HepG2 (cell line): ENCODE data around the gene KIF19. TPM values are rescaled to one million over a fixed set of nuclear protein-coding genes. Genes with fewer than 3 reads are reported as not detected.
A peak's percentile ranks its signal among the peaks of the same experiment; 100 is the strongest.

Source experiments
- ATAC-seq: fragments of 200-7000 bp; cut with Tn5 transposase; 3 replicates; pipeline ENCODE4 v1.9.1; 2020; ENCODE audit warnings: mild to moderate bottlenecking, moderate library complexity
- BruUV-seq: library from RNA; stranded (reverse); fragments of 400-500 nt; replicated peaks from 2 replicates; lab custom pipeline; 2021; lab: Mats Ljungman, UMichigan
- CTCF ChIA-PET: fragments of 300-600 bp; formaldehyde crosslinking; extraction: SDS; loops from one replicate; lab custom pipeline; 2021; ENCODE audit warnings: low total read pairs, inconsistent platforms, low intra/inter-chr PET ratio; lab: Yijun Ruan, JAX
- POLR2A ChIA-PET: fragments of 350-600 bp; sonication (Branson Sonifier 250); formaldehyde crosslinking; loops from one replicate; lab custom pipeline; 2020; ENCODE audit warnings: antibody characterized with exemption, inconsistent platforms; lab: Yijun Ruan, JAX
- DNase-seq: peaks from one replicate; pipeline ENCODE4 v3.0.0-alpha.2; 2015; ENCODE audit warnings: low spot score
- FAIRE-seq: peaks from 3 replicates; lab custom pipeline; 2011; peaks lifted over from hg19 to GRCh38; lab: Jason Lieb, UNC
- H2AFZ ChIP-seq: one replicate; pipeline ENCODE4 v1.6.1; 2011; ENCODE audit warnings: low read length, inconsistent platforms
- H3K27ac ChIP-seq: fragments of 300-600 bp; 3 replicates; pipeline ENCODE4 v1.8.0; 2011; ENCODE audit warnings: mixed run types, mild to moderate bottlenecking, mixed read lengths, low read length, inconsistent platforms; ENCODE audit not compliant: insufficient read depth; ENCODE audit errors: extremely low read length
- H3K27me3 ChIP-seq, 2 experiments: fragments of 200-600 bp in 1 of 2; 2 replicates in 1 of 2; 3 replicates in 1 of 2; pipeline versions ENCODE4 v1.6.0 to v1.8.0; 2011; ENCODE audit warnings: low read length in 2 of 2, mild to moderate bottlenecking in 2 of 2, moderate library complexity in 2 of 2, inconsistent platforms in 1 of 2; ENCODE audit not compliant: insufficient read depth in 2 of 2, control insufficient read depth in 1 of 2
- H3K36me3 ChIP-seq, 2 experiments: fragments of 200-600 bp in 1 of 2; replicated peaks in 1 of 2; 2 replicates in 1 of 2; 3 replicates in 1 of 2; pipeline versions ENCODE4 v1.5.1 to v1.8.0; 2011; ENCODE audit warnings: low read length in 2 of 2, inconsistent platforms in 1 of 2; ENCODE audit not compliant: insufficient read depth in 2 of 2, control insufficient read depth in 1 of 2
- H3K4me1 ChIP-seq: 2 replicates; pipeline ENCODE4 v1.5.1; 2012; ENCODE audit warnings: low read length, inconsistent platforms; ENCODE audit not compliant: insufficient read depth
- H3K4me2 ChIP-seq: 2 replicates; pipeline ENCODE4 v1.6.0; 2011; ENCODE audit warnings: low read depth, low read length, inconsistent platforms
- H3K4me3 ChIP-seq, 3 experiments: fragments of 200-600 bp in 1 of 3; sonication (generic), shearing (Covaris generic) in 1 of 3; replicated peaks in 1 of 3; 2 replicates each; pipeline ENCODE4 v1.5.1; 2011 to 2016; ENCODE audit warnings: low read length in 3 of 3, inconsistent platforms in 2 of 3, low read depth in 2 of 3, mild to moderate bottlenecking in 2 of 3, control low read depth in 1 of 3, mixed read lengths in 1 of 3; ENCODE audit not compliant: insufficient read depth in 1 of 3
- H3K79me2 ChIP-seq: one replicate; pipeline ENCODE4 v1.6.1; 2011; ENCODE audit warnings: low read length, inconsistent platforms; ENCODE audit not compliant: insufficient read depth
- H3K9ac ChIP-seq: 2 replicates; pipeline ENCODE4 v1.6.0; 2011; ENCODE audit warnings: mild to moderate bottlenecking, low read depth, low read length, inconsistent platforms; ENCODE audit not compliant: insufficient read depth
- H3K9me3 ChIP-seq: 2 replicates; pipeline ENCODE4 v1.5.1; 2012; ENCODE audit warnings: mild to moderate bottlenecking, low read length
- H4K20me1 ChIP-seq: 2 replicates; pipeline ENCODE4 v1.6.0; 2011; ENCODE audit warnings: inconsistent platforms, mild to moderate bottlenecking, low read length, moderate library complexity; ENCODE audit not compliant: insufficient read depth
- GRHL1 ChIP-seq: sonication (generic); formaldehyde crosslinking; conservative IDR thresholded peaks from 2 replicates; pipeline ENCODE4 v1.8.0; 2022; ENCODE audit warnings: missing genetic modification reagents
- NFIB ChIP-seq: sonication (generic); formaldehyde crosslinking; IDR thresholded peaks from 2 replicates; pipeline ENCODE4 v1.9.0; 2021; ENCODE audit warnings: missing genetic modification reagents, mild to moderate bottlenecking, borderline replicate concordance
- TOE1 ChIP-seq: sonication (generic); formaldehyde crosslinking; IDR thresholded peaks from 2 replicates; pipeline ENCODE4 v1.4.0; 2020; ENCODE audit warnings: mild to moderate bottlenecking, missing genetic modification reagents
- ZBTB14 ChIP-seq: sonication (generic); formaldehyde crosslinking; IDR thresholded peaks from 2 replicates; pipeline ENCODE4 v1.4.0; 2020; ENCODE audit warnings: missing genetic modification reagents
- ZBTB38 ChIP-seq: sonication (generic); formaldehyde crosslinking; IDR thresholded peaks from 2 replicates; pipeline ENCODE4 v1.5.1; 2020; ENCODE audit warnings: mild to moderate bottlenecking, missing genetic modification reagents
- ZBTB4 ChIP-seq: sonication (generic); formaldehyde crosslinking; IDR thresholded peaks from 2 replicates; pipeline ENCODE4 v1.4.0; 2020; ENCODE audit warnings: missing genetic modification reagents, mild to moderate bottlenecking, borderline replicate concordance
- ZNF251 ChIP-seq: sonication (generic); formaldehyde crosslinking; IDR thresholded peaks from 2 replicates; pipeline ENCODE4 v1.9.0; 2021; ENCODE audit warnings: mild to moderate bottlenecking, missing genetic modification reagents
- ZNF451 ChIP-seq: sonication (generic); formaldehyde crosslinking; IDR thresholded peaks from 2 replicates; pipeline ENCODE4 v1.5.0; 2020; ENCODE audit warnings: mild to moderate bottlenecking, missing genetic modification reagents
- ZNF674 ChIP-seq: sonication (generic); formaldehyde crosslinking; IDR thresholded peaks from 2 replicates; pipeline ENCODE4 v1.5.0; 2020; ENCODE audit warnings: low read depth, mild to moderate bottlenecking, missing genetic modification reagents
- ZNF691 ChIP-seq: sonication (generic); formaldehyde crosslinking; IDR thresholded peaks from 2 replicates; pipeline ENCODE4 v1.4.0; 2020; ENCODE audit warnings: missing genetic modification reagents, low read depth, mild to moderate bottlenecking, borderline replicate concordance
- ZNF749 ChIP-seq: sonication (generic); formaldehyde crosslinking; IDR thresholded peaks from 2 replicates; pipeline ENCODE4 v1.8.0; 2022; ENCODE audit warnings: mild to moderate bottlenecking, missing genetic modification reagents, moderate library complexity, borderline replicate concordance
- ZNF761 ChIP-seq: sonication (generic); formaldehyde crosslinking; conservative IDR thresholded peaks from 2 replicates; pipeline ENCODE4 v1.4.0; 2020; ENCODE audit warnings: mild to moderate bottlenecking, missing genetic modification reagents
- ZNF777 ChIP-seq: sonication (generic); formaldehyde crosslinking; IDR thresholded peaks from 2 replicates; pipeline ENCODE4 v1.4.0; 2020; ENCODE audit warnings: missing genetic modification reagents
- ZNF800 ChIP-seq: sonication (generic); formaldehyde crosslinking; IDR thresholded peaks from 2 replicates; pipeline ENCODE4 v1.4.0; 2020; ENCODE audit warnings: missing genetic modification reagents
- WGBS: methylation state at CpG from one replicate; pipeline ENCODE4 v1.1.6; 2017; ENCODE audit warnings: low lambda C conversion rate; 5-methylcytosine and 5-hydroxymethylcytosine counted together
- in situ Hi-C: cut with HindIII; loops from 2 replicates; pipeline ENCODE4 v1.10.0; 2017; ENCODE audit warnings: low pct_unique_long_range_greater_than_20kb; ENCODE audit not compliant: extremely low pct_ligation_motif_present
- intact Hi-C: fragments of 100-400 bp; cut with micrococcal nuclease; formaldehyde crosslinking; loops from one replicate; pipeline ENCODE4 v1.10.0; 2022; ENCODE audit not compliant: unreplicated experiment
- polyA plus RNA-seq, 8 experiments: library from polyadenylated mRNA; depleted of rRNA in 3 of 8; stranded (reverse) in 7 of 8; unstranded in 1 of 8; fragments of >200 nt; fragmentation: Illumina TruSeq in 4 of 8; extraction: Trizol in 4 of 8; gene quantifications; 2 replicates each; pipeline versions ENCODE4 v1.2.1 to v1.2.3, GENCODE V29; 2011 to 2016; ENCODE audit warnings: low read depth in 4 of 8, missing spikeins in 1 of 8, mixed read lengths in 1 of 8; ENCODE audit not compliant: insufficient read depth in 1 of 8
- total RNA-seq, 5 experiments: library from RNA; depleted of rRNA; stranded (reverse); fragments of >200 nt; fragmentation: Illumina TruSeq; extraction: Trizol; gene quantifications; 2 replicates each; pipeline ENCODE4 v1.2.3, GENCODE V29; 2016; ENCODE audit warnings: low read depth in 1 of 5

KIF19 gene
- total and polyA plus RNA-seq, 2 of the 13 experiments (the other 11 are each of a cell fraction or from before 2014, with no cell fraction given): not detected

- Histone ChIP-seq H3K9me3 (no peaks in the 10 kb centered on the region), H3K4me3 (no peak overlapping the region), H2AFZ (no peak overlapping the region), H3K27ac (no peak overlapping the region), H3K9ac (no peak overlapping the region), H3K4me1 (no peaks in the 10 kb centered on the region), H3K4me2 (no peak overlapping the region), H3K27me3 (peaks cover 22 to 86% of the 10 kb centered on the region in 2 experiments), H3K79me2 (no peaks in the 10 kb centered on the region), H3K36me3 (no peaks in the 10 kb centered on the region), H4K20me1 (peaks cover 3% of the 10 kb centered on the region; the same call in 1 of the 2 replicates)
- in situ Hi-C loops: loop anchor here (5.0 kb wide), 1 partner anchor 49 kb away; no protein-coding TSS in a partner anchor
- DNase-seq: no peak
- intact Hi-C loops: no loop called here
- no peak for FAIRE-seq
- no peak for ATAC-seq
- CTCF ChIA-PET: no interaction called here
- POLR2A ChIA-PET: no interaction called here
- no TSS peak for BruUV-seq
- WGBS: 20% methylated on average over 32 of the region's 55 CpGs
- no peak for TF ChIP-seq NFIB (CRISPR knock-in tag)
- TF ChIP-seq ZNF800 (CRISPR knock-in tag): 0 out of 2 replicates have a peak, but pooled peaks have one; percentile 56
- TF ChIP-seq ZNF761: no peak
- TF ChIP-seq ZBTB38 (CRISPR knock-in tag): no peak
- no peak for TF ChIP-seq ZNF749 (CRISPR knock-in tag)
- 0 out of 2 replicates have a peak, but pooled peaks have one; percentile 31 for TF ChIP-seq ZNF777
- TF ChIP-seq ZNF251 (CRISPR knock-in tag): no peak
- no peak for TF ChIP-seq ZNF674 (CRISPR knock-in tag)
- TF ChIP-seq GRHL1: no peak
- TF ChIP-seq ZNF691 (CRISPR knock-in tag): no peak
- TF ChIP-seq TOE1 (CRISPR knock-in tag): no peak
- TF ChIP-seq ZBTB14 (CRISPR knock-in tag): 0 out of 2 replicates have a peak, but pooled peaks have one; percentile 18
- TF ChIP-seq ZNF451 (CRISPR knock-in tag): no peak
- TF ChIP-seq ZBTB4 (CRISPR knock-in tag): no peak
Measured at GRCh38 chr17:74351552-74352210, 25.7 kb downstream of the KIF19 start.
